Spleen (tissue), 13 donors: ENCODE data around the gene CHST8. TPM values are rescaled to one million over a fixed set of nuclear protein-coding genes. Genes with fewer than 3 reads are reported as not detected.

Experiments used
- DNase-seq: peaks from one replicate; pipeline ENCODE4 v3.0.0-alpha.2; 2020
- H3K27ac ChIP-seq, 8 donors: fragments of 200-600 bp; sonication (generic) in 7 of 8; 1 replicate in 4 of 8; 2 replicates in 4 of 8; pipeline versions ENCODE4 v1.5.0 to v1.8.0; 2016 to 2021; ENCODE audit warnings: inconsistent platforms in 4 of 8, mild to moderate bottlenecking in 4 of 8, moderate library complexity in 1 of 8
- H3K27me3 ChIP-seq, 7 donors: fragments of 200-600 bp; sonication (generic) in 6 of 7; replicated peaks in 1 of 7; 1 replicate in 4 of 7; 2 replicates in 3 of 7; pipeline versions ENCODE4 v1.5.0 to v1.8.0; 2016 to 2021; ENCODE audit warnings: inconsistent platforms in 3 of 7, mild to moderate bottlenecking in 1 of 7
- H3K36me3 ChIP-seq, 6 donors: fragments of 200-600 bp; sonication (generic) in 5 of 6; 1 replicate in 4 of 6; 2 replicates in 2 of 6; pipeline versions ENCODE4 v1.5.0 to v1.8.0; 2016 to 2021; ENCODE audit warnings: inconsistent platforms in 2 of 6
- H3K4me1 ChIP-seq, 6 donors: fragments of 200-600 bp; sonication (generic) in 5 of 6; 1 replicate in 3 of 6; 2 replicates in 3 of 6; pipeline versions ENCODE4 v1.5.0 to v1.8.0; 2016 to 2021; ENCODE audit warnings: inconsistent platforms in 3 of 6
- H3K4me3 ChIP-seq, 8 donors: fragments of 200-600 bp; sonication (generic) in 7 of 8; 1 replicate in 4 of 8; 2 replicates in 4 of 8; pipeline versions ENCODE4 v1.5.0 to v1.8.0; 2016 to 2021; ENCODE audit warnings: inconsistent platforms in 4 of 8, mild to moderate bottlenecking in 4 of 8, moderate library complexity in 2 of 8
- H3K9me3 ChIP-seq, 8 donors: fragments of 200-600 bp; sonication (generic) in 7 of 8; 1 replicate in 4 of 8; 2 replicates in 4 of 8; pipeline versions ENCODE4 v1.5.0 to v1.8.0; 2016 to 2021; ENCODE audit warnings: inconsistent platforms in 4 of 8
- CTCF ChIP-seq, 11 experiments: fragments of 200-600 bp in 7 of 11; fragments of 450-650 bp in 4 of 11; sonication (generic) in 4 of 11; IDR thresholded peaks in 8 of 11; conservative IDR thresholded peaks in 3 of 11; 1 replicate in 7 of 11; 2 replicates in 4 of 11; pipeline versions ENCODE4 v1.4.0 to v1.8.0; 2016 to 2021; ENCODE audit warnings: antibody characterized with exemption in 11 of 11, inconsistent platforms in 4 of 11, mild to moderate bottlenecking in 1 of 11
- POLR2A ChIP-seq, 3 donors: fragments of 450-650 bp; IDR thresholded peaks; one replicate each; pipeline ENCODE4 v1.5.1; 2017; ENCODE audit warnings: antibody characterized with exemption in 3 of 3, mild to moderate bottlenecking in 1 of 3
- POLR2AphosphoS5 ChIP-seq, 3 donors: sonication (generic); formaldehyde crosslinking; IDR thresholded peaks; one replicate each; pipeline ENCODE4 v1.5.1; 2017; ENCODE audit warnings: antibody characterized with exemption in 3 of 3
- WGBS, 5 donors: extraction: QIAGEN DNeasy Blood & Tissue Kit in 3 of 5; methylation state at CpG; one replicate each; pipeline versions ENCODE4 v1.1.5 to v1.1.7; 2013 to 2018; 5-methylcytosine and 5-hydroxymethylcytosine counted together
- intact Hi-C: fragments of 100-400 bp; cut with DNase I; formaldehyde crosslinking; loops from one replicate; pipeline ENCODE4 v1.15.0; 2023; ENCODE audit warnings: low total_unique reads
- long read RNA-seq, 2 donors: transcript quantifications; one replicate each; lab custom pipeline, GENCODE V29; 2026
- polyA plus RNA-seq, 3 donors: library from polyadenylated mRNA; stranded (reverse); fragments of 200-250 nt; gene quantifications; one replicate each; pipeline ENCODE4 v1.2.1, GENCODE V29; 2013
- total RNA-seq, 7 donors: library from RNA; depleted of rRNA in 3 of 7; stranded (reverse); fragments of >200 nt in 3 of 7; fragmentation: NEBNext Ultra II Directional in 4 of 7; extraction: Animal tissue kit (Norgen Biotek cat#: 25700) in 4 of 7; gene quantifications; one replicate each; pipeline versions ENCODE4 v1.1.0 to v1.2.1, GENCODE V29; 2016 to 2021
- donor health status: healthy with polysubstance abuse.
- donor health status: DM: no; HTN: no; CAD: no; lungs with moderate emphysema.
- donor health status: DM: no; HTN: no; CAD: no.
- donor health status: Bipolar disorder and iron deficiency.
- donor health status: healthy.
- donor health status: DM: no; HTN: no; CAD: no.
- donor health status: DM: yes; HTN: yes; CAD: no.

CHST8 gene
- total RNA-seq (1 to 10 TPM in 6 of 7 donors, under 1 TPM in 1; 0.68 to 4.0 (median 1.7) TPM), polyA plus RNA-seq (1 to 10 TPM in 2 of 3 donors, under 1 TPM in 1; 0.43 to 2.1 (median 1.2) TPM)
- long read RNA-seq, donor 1: 0 reads
- long read RNA-seq, donor 2, partial matches to known transcripts: 0 of 1 reads
- long read RNA-seq, donor 2, other reads (novel, unspliced or antisense): 0 of 1 reads

- no peaks in the 10 kb centered on the region for H3K9me3 ChIP-seq
- TF ChIP-seq POLR2A (IDR thresholded peaks at IDR 0.05) (peak in 1 of 3 donors; percentile 65), CTCF (IDR thresholded peaks at IDR 0.05 in 8 of 11, conservative IDR thresholded peaks at IDR 0.05 in 3 of 11) (no peak), POLR2AphosphoS5 (IDR thresholded peaks at IDR 0.05) (peak; percentile 85 to 96 (median 91))
- H3K4me3 ChIP-seq: peak within 1 kb of the TSS; percentile 38 to 67 (median 52)
- no peak for DNase-seq
- H3K27ac ChIP-seq: peak within 1 kb of the TSS in 1 of 8 donors; percentile 46
- 1 to 6% (median 2%) methylated on average over 12 to 96 of the region's 96 CpGs for WGBS, 5 donors
- peaks cover 0 to 25% (median 16%) of the 10 kb centered on the region in 6 donors for H3K4me1 ChIP-seq
- no peaks in the 10 kb centered on the region for H3K36me3 ChIP-seq
- H3K27me3 ChIP-seq: peaks cover 0 to 94% (median 41%) of the 10 kb centered on the region in 7 donors
- intact Hi-C loops: no loop called here
Measured at GRCh38 chr19:33621811-33622504, at the start of gene CHST8. TSS of gene CHST8 (plus strand) at chr19:33621953. CDS start at chr19:33689262, 67,309 bp downstream.

GRCh38 chr19:33572929-33573328 is 48.8 kb upstream of the CHST8 start:
- intact Hi-C loops: no loop called here
- no peak overlapping the region for H3K27ac ChIP-seq

DNA sequence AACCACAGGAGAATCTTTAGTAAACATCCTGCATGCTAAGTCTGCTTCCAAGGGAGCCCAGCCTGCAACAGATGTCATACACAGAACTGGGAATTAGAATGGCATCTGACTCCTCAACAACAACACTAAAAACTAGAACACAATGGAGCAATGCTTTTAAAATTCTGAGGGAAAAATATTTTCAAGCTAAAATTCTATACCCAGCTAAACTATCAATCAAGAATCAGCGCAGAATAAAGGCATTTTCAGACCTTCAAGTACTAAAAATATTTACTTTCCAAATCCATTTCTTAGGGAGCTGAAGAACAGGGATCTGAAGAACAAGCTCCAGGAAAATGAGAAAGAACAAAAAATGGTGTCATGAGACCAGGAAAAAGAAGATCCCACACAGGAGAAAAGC is 46.9 kb upstream of the CHST8 start:
- no peak overlapping the region for H3K27ac ChIP-seq
- H3K9me3 ChIP-seq: peaks cover 0 to 35% (median 26%) of the 10 kb centered on the region in 8 donors
- no peaks in the 10 kb centered on the region for H3K36me3 ChIP-seq
- H3K27me3 ChIP-seq: peaks cover 0 to 19% (median 0%) of the 10 kb centered on the region in 7 donors
- TF ChIP-seq CTCF (IDR thresholded peaks at IDR 0.05 in 8 of 11, conservative IDR thresholded peaks at IDR 0.05 in 3 of 11) (no peak), POLR2AphosphoS5 (IDR thresholded peaks at IDR 0.05) (no peak), POLR2A (IDR thresholded peaks at IDR 0.05) (no peak)
- no peak overlapping the region for H3K4me3 ChIP-seq
- H3K4me1 ChIP-seq: no peaks in the 10 kb centered on the region
- intact Hi-C loops: no loop called here
- WGBS, 5 donors: 85 to 93% (median 91%) methylated on average over 1 of the region's 1 CpG
- DNase-seq: no peak

More at GRCh38 chr19:33572929-33573328, 48.8 kb upstream of the CHST8 start:
- no peaks in the 10 kb centered on the region for H3K36me3 ChIP-seq
- DNase-seq: no peak
- TF ChIP-seq CTCF (IDR thresholded peaks at IDR 0.05 in 8 of 11, conservative IDR thresholded peaks at IDR 0.05 in 3 of 11) (no peak), POLR2A (IDR thresholded peaks at IDR 0.05) (no peak), POLR2AphosphoS5 (IDR thresholded peaks at IDR 0.05) (no peak)
- no peak overlapping the region for H3K4me3 ChIP-seq
- H3K27me3 ChIP-seq: peaks cover 0 to 22% (median 0%) of the 10 kb centered on the region in 7 donors
- 42 to 90% (median 86%) methylated on average over 2 of the region's 2 CpGs for WGBS, 5 donors
- H3K9me3 ChIP-seq: peaks cover 0 to 35% (median 26%) of the 10 kb centered on the region in 8 donors
- H3K4me1 ChIP-seq: no peaks in the 10 kb centered on the region

DNA sequence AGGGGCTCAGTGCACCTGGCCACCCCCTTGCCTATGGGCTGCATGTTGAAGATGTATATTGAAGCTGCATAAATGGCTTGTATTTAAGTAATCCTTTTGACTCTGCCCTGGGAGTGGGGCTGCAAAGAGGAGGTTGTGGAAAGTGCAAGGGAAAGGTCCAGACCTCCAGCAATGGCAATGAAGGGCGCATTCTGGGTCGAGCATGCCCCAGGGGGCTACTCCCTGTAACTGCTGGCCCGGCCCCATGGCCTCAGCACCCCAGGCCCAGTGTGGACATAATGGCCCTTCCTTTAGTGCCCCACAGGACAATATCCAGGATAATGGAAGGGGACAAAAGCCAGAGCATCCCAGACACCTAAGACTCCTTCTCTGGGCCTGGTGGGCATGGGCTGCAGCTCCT is 43.1 kb upstream of the CHST8 start:
- intact Hi-C loops: no loop called here
- H3K4me3 ChIP-seq: no peak overlapping the region
- TF ChIP-seq CTCF (IDR thresholded peaks at IDR 0.05 in 8 of 11, conservative IDR thresholded peaks at IDR 0.05 in 3 of 11): no peak
- no peak for TF ChIP-seq POLR2A (IDR thresholded peaks at IDR 0.05)
- no peak for TF ChIP-seq POLR2AphosphoS5 (IDR thresholded peaks at IDR 0.05)
- DNase-seq: peak; percentile 65
- peaks cover 0 to 43% (median 0%) of the 10 kb centered on the region in 7 donors for H3K27me3 ChIP-seq
- no peaks in the 10 kb centered on the region for H3K4me1 ChIP-seq
- 71 to 84% (median 74%) methylated on average over 1 to 3 of the region's 3 CpGs for WGBS, 5 donors
- H3K36me3 ChIP-seq: no peaks in the 10 kb centered on the region
- no peak overlapping the region for H3K27ac ChIP-seq
- peaks cover 0 to 26% (median 21%) of the 10 kb centered on the region in 8 donors for H3K9me3 ChIP-seq
